ENCODE results near the gene CFDP1.
"Not testable (repeated sequence)": the region's sequence is repeated elsewhere in the genome, so short reads cannot be mapped to it uniquely, and the experiment has no call there.

CFDP1 gene

GRCh38 chr16:75432828-75433731, at the start of gene CFDP1:
Gene CFDP1 (minus strand): TSS chr16:75433503. CDS start chr16:75433352, 151 bp downstream.
- peak; percentile 90 to 93 for DNase-seq

GRCh38 chr16:75482434-75483205, 49.3 kb upstream of the CFDP1 start:
- no peak for DNase-seq

GRCh38 chr16:75481475-75481874, 48.2 kb upstream of the CFDP1 start:
- DNase-seq, result no peak

GRCh38 chr16:75479421-75479990, 46.2 kb upstream of the CFDP1 start:
- no peak for DNase-seq

- no peak for DNase-seq
These were observed 45.4 kb upstream of the CFDP1 start for GRCh38 chr16:75478480-75479345.

GRCh38 chr16:75477680-75478473, 44.6 kb upstream of the CFDP1 start:
- DNase-seq, result no peak

- no peak for DNase-seq
These were observed 43.5 kb upstream of the CFDP1 start for GRCh38 chr16:75476817-75477216.

- no peak for DNase-seq
These were observed 42.1 kb upstream of the CFDP1 start for GRCh38 chr16:75475420-75475847.

- no peak for DNase-seq
These were observed 39.9 kb upstream of the CFDP1 start for GRCh38 chr16:75472908-75473877.

GRCh38 chr16:75471723-75472633, 38.7 kb upstream of the CFDP1 start:
- peak in 1 of 2 donors; percentile 60 for DNase-seq

GRCh38 chr16:75466760-75467159, 33.5 kb upstream of the CFDP1 start:
- DNase-seq, result no peak

GRCh38 chr16:75464122-75464918, 31.0 kb upstream of the CFDP1 start, which contains the start of gene TMEM170A:
Gene TMEM170A (minus strand): TSS chr16:75464689. CDS start chr16:75464600, 89 bp downstream.
- peak; percentile 97 to 98 for DNase-seq

- not testable (repeated sequence) for DNase-seq
These were observed 30.3 kb upstream of the CFDP1 start for GRCh38 chr16:75463389-75464121.

- peak in 1 of 2 donors; percentile 7 for DNase-seq
These were observed 29.5 kb upstream of the CFDP1 start for GRCh38 chr16:75462806-75463205.

- no peak for DNase-seq
These were observed 28.3 kb upstream of the CFDP1 start for GRCh38 chr16:75461575-75461974.

- no peak for DNase-seq
These were observed 27.1 kb upstream of the CFDP1 start for GRCh38 chr16:75460446-75460845.

- DNase-seq, result no peak
These were observed 26.4 kb upstream of the CFDP1 start for GRCh38 chr16:75459691-75460090.
